Uterus (tissue), 2 donors: ENCODE measurements around the gene DOCK4.

ENCODE experiments used
- CTCF ChIP-seq, 4 experiments: fragments of 200-600 bp in 2 of 4; fragments of 450-650 bp in 2 of 4; sonication (generic) in 2 of 4; IDR thresholded peaks; one replicate each; pipeline ENCODE4 v1.5.1; 2016 to 2019; ENCODE audit warnings: antibody characterized with exemption in 4 of 4, mild to moderate bottlenecking in 2 of 4, moderate library complexity in 1 of 4
- POLR2A ChIP-seq, 2 donors: fragments of 450-650 bp; IDR thresholded peaks; one replicate each; pipeline ENCODE4 v1.6.1; 2016; ENCODE audit warnings: antibody characterized with exemption in 2 of 2, mild to moderate bottlenecking in 1 of 2, moderate library complexity in 1 of 2

DNA sequence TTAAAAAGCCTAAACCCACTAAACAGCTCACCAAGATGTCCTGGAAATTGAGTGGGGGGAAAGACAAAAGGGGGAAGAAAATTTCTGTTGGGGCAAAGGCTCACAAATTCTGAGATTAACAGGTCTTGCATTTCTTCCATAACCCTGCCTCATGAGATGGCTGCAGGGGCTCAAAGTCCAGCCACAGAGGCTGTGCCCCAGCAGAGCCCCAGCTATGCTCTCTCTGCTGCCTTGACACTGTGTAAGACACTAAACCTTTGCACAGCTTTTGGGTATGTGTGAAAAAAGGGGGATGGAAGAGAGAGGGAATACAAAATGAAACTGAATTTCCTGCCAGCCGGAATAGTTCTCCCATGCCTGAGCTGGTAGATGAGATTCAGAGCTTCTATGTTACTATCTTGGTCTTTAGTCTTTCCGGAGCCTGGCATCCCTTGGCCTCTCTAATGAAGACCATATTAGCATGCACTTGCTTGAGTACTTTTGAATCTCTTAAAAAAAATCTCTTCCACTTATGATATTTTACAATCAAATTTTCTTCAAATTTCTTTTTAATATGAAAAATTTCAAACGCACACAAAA is 403.9 kb downstream of the DOCK4 start:
- TF ChIP-seq CTCF (IDR thresholded peaks at IDR 0.05), result no peak
- TF ChIP-seq POLR2A (IDR thresholded peaks at IDR 0.05), result no peak
